Caco-2 (cell line): ENCODE measurements around the gene WDR4. TPM values are rescaled to one million over a fixed set of nuclear protein-coding genes. Genes with fewer than 3 reads are reported as not detected.

ENCODE experiments used
- BruUV-seq: library from RNA; stranded (reverse); fragments of 400-500 nt; replicated peaks from 2 replicates; lab custom pipeline; 2021; lab: Mats Ljungman, UMichigan
- CTCF ChIA-PET: fragments of 300-600 bp; sonication (Branson Sonifier 250); formaldehyde crosslinking; loops from one replicate; lab custom pipeline; 2022; ENCODE audit warnings: antibody characterized with exemption; lab: Charles Lee
- POLR2A ChIA-PET: fragments of 300-600 bp; sonication (Branson Sonifier 250); formaldehyde crosslinking; loops from one replicate; lab custom pipeline; 2022; ENCODE audit warnings: antibody characterized with exemption; lab: Charles Lee
- DNase-seq, 2 experiments: peaks; one replicate each; pipeline versions ENCODE4 v3.0.0 to v3.0.0-alpha.2; 2020 to 2022
- H3K27me3 ChIP-seq: replicated peaks from 2 replicates; pipeline ENCODE4 v1.6.0; 2011; ENCODE audit warnings: low read length; ENCODE audit not compliant: control insufficient read depth, insufficient read depth
- H3K36me3 ChIP-seq: 2 replicates; pipeline ENCODE4 v1.5.1; 2011; ENCODE audit warnings: low read length; ENCODE audit not compliant: control insufficient read depth, insufficient read depth
- H3K4me1 ChIP-seq: fragments of 250-450 bp; sonication (Bioruptor Pico); 2 replicates; pipeline ENCODE4 v1.5.1; 2020; ENCODE audit warnings: mild to moderate bottlenecking
- H3K4me3 ChIP-seq: 2 replicates; pipeline ENCODE4 v1.5.1; 2011; ENCODE audit warnings: low read depth, mild to moderate bottlenecking, control low read depth, low read length
- H3K9me3 ChIP-seq: fragments of 250-450 bp; sonication (Bioruptor Pico); 2 replicates; pipeline ENCODE4 v1.5.1; 2020; ENCODE audit warnings: mild to moderate bottlenecking, moderate library complexity
- H3K27ac Mint-ChIP-seq: one replicate; pipeline ENCODE4 v1.8.0; 2022; ENCODE audit warnings: mixed read lengths; ENCODE audit not compliant: unreplicated experiment
- H3K27me3 Mint-ChIP-seq: one replicate; pipeline ENCODE4 v1.8.0; 2022; ENCODE audit warnings: mixed read lengths; ENCODE audit not compliant: insufficient read depth, unreplicated experiment
- H3K36me3 Mint-ChIP-seq: one replicate; pipeline ENCODE4 v1.8.0; 2022; ENCODE audit warnings: mild to moderate bottlenecking, mixed read lengths; ENCODE audit not compliant: insufficient read depth, unreplicated experiment
- H3K4me1 Mint-ChIP-seq: one replicate; pipeline ENCODE4 v1.8.0; 2022; ENCODE audit warnings: low read depth, mixed read lengths; ENCODE audit not compliant: unreplicated experiment
- H3K4me3 Mint-ChIP-seq: one replicate; pipeline ENCODE4 v1.8.0; 2022; ENCODE audit warnings: mild to moderate bottlenecking, moderate library complexity, mixed read lengths; ENCODE audit not compliant: unreplicated experiment
- H3K9me3 Mint-ChIP-seq: one replicate; pipeline ENCODE4 v1.8.0; 2022; ENCODE audit warnings: mixed read lengths; ENCODE audit not compliant: unreplicated experiment
- intact Hi-C: fragments of 100-400 bp; cut with micrococcal nuclease; formaldehyde crosslinking; loops from one replicate; pipeline ENCODE4 v1.10.0; 2022; ENCODE audit not compliant: unreplicated experiment
- total RNA-seq: library from RNA; stranded (reverse); gene quantifications from 2 replicates; pipeline ENCODE4 v1.2.3, GENCODE V29; 2022
- TF ChIP-seq, protein P1 (sequence below), 2 experiments: fragments of 200-600 bp in 1 of 2; IDR thresholded peaks; 1 replicate in 1 of 2; 2 replicates in 1 of 2; pipeline versions ENCODE4 v1.5.1 to v1.8.0; 2011 to 2022; ENCODE audit warnings: antibody characterized with exemption in 1 of 2, control low read depth in 1 of 2, inconsistent platforms in 1 of 2, low read depth in 1 of 2, low read length in 1 of 2, mild to moderate bottlenecking in 1 of 2, moderate library complexity in 1 of 2; ENCODE audit not compliant: insufficient read depth in 1 of 2, severe bottlenecking in 1 of 2, unreplicated experiment in 1 of 2

Gene WDR4
- total RNA-seq, 1 experiment from 2014 or later: 35.0 TPM

DNA sequence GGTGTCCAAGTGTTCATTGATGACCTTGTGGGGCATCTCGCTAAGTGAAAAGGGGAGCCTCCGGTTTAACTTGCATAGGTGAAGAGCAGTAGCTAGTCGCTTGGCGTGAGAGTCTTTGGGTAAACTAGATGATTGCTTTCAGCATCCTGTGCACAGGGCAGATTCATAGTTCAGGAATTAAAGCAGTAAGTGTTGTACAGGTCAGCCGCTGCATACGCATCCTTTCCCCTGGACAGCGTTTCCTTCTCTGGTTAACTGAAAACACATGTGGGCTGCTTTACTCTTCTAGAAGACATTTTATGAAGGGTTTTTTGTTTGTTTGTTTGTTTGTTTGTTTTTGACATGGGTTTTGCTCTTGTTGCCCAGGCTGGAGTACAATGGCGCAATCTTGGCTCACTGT lies 25.9 kb upstream of the WDR4 start:
- peaks cover 69% of the 10 kb centered on the region for H3K36me3 Mint-ChIP-seq
- H3K36me3 ChIP-seq: peaks cover 2% of the 10 kb centered on the region
- no peaks in the 10 kb centered on the region for H3K4me1 Mint-ChIP-seq
- POLR2A ChIA-PET: no interaction called here
- no peak for DNase-seq
- H3K27me3 Mint-ChIP-seq: no peaks in the 10 kb centered on the region
- no peak overlapping the region for H3K27ac Mint-ChIP-seq
- H3K27me3 ChIP-seq: no peaks in the 10 kb centered on the region
- no TSS peak for BruUV-seq
- intact Hi-C loops: no loop called here
- no peaks in the 10 kb centered on the region for H3K9me3 ChIP-seq
- no peak overlapping the region for H3K4me3 Mint-ChIP-seq
- no peaks in the 10 kb centered on the region for H3K9me3 Mint-ChIP-seq
- H3K4me3 ChIP-seq: no peak overlapping the region
- TF ChIP-seq, protein P1, sequence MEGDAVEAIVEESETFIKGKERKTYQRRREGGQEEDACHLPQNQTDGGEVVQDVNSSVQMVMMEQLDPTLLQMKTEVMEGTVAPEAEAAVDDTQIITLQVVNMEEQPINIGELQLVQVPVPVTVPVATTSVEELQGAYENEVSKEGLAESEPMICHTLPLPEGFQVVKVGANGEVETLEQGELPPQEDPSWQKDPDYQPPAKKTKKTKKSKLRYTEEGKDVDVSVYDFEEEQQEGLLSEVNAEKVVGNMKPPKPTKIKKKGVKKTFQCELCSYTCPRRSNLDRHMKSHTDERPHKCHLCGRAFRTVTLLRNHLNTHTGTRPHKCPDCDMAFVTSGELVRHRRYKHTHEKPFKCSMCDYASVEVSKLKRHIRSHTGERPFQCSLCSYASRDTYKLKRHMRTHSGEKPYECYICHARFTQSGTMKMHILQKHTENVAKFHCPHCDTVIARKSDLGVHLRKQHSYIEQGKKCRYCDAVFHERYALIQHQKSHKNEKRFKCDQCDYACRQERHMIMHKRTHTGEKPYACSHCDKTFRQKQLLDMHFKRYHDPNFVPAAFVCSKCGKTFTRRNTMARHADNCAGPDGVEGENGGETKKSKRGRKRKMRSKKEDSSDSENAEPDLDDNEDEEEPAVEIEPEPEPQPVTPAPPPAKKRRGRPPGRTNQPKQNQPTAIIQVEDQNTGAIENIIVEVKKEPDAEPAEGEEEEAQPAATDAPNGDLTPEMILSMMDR (IDR thresholded peaks at IDR 0.05; ENCODE audit: insufficient read depth in 1 of 2, low read depth in 1 of 2, low read length in 1 of 2, severe bottlenecking in 1 of 2, unreplicated experiment in 1 of 2): no peak
- CTCF ChIA-PET: no interaction called here
- no peaks in the 10 kb centered on the region for H3K4me1 ChIP-seq

DNA sequence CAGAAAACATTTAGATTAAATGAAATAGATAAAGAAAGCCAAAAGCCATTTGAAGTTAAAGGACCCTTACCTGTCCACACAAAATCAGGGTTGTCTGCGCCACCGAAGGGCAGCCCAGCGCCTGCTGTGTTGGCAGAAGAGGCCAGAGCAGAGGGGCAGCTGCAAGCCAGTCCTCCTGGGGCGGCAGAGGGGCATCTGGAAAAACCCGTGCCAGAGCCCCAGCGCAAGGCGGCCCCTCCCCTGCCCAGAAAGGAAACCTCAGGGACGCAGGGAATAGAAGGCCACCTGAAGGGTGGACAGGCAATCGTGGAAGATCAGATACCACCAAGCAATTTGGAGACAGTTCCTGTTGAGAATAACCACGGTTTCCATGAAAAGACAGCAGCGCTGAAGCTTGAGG lies 24.5 kb upstream of the WDR4 start:
- Histone ChIP-seq H3K4me3 (no peak overlapping the region), H3K9me3 (no peaks in the 10 kb centered on the region), H3K27me3 (no peaks in the 10 kb centered on the region), H3K4me1 (no peaks in the 10 kb centered on the region), H3K36me3 (peaks cover 2% of the 10 kb centered on the region)
- BruUV-seq: TSS peak; percentile 12
- Mint-ChIP-seq H3K4me3 (no peak overlapping the region), H3K9me3 (no peaks in the 10 kb centered on the region), H3K27ac (no peak overlapping the region), H3K4me1 (no peaks in the 10 kb centered on the region), H3K36me3 (peaks cover 64% of the 10 kb centered on the region), H3K27me3 (no peaks in the 10 kb centered on the region)
- ChIA-PET CTCF (no interaction called here), POLR2A (no interaction called here)
- TF ChIP-seq, protein P1 (IDR thresholded peaks at IDR 0.05; ENCODE audit: insufficient read depth in 1 of 2, low read depth in 1 of 2, low read length in 1 of 2, severe bottlenecking in 1 of 2, unreplicated experiment in 1 of 2): no peak
- no peak for DNase-seq
- intact Hi-C loops: no loop called here

DNA sequence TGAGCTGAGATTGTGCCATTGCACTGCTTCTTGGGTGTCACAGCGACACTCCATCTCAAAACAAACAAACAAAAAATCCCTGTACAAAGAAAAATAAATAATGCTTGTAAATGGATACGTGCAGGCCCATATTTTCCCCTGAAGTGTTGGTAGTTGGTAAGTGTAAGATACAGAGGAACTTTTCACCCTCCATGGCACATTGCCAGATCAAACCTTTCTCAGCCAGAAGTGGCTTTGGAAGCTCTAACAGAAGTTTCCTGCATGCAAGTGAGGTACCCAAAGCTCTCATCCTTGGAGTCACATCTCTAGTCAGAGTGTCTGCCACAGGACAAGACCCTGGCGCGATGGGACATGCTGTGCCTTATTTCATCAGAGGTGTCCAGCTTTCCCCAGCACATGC lies 21.1 kb upstream of the WDR4 start:
- intact Hi-C loops: no loop called here
- Histone ChIP-seq H3K36me3 (peaks cover 2% of the 10 kb centered on the region), H3K4me3 (no peak overlapping the region), H3K27me3 (no peaks in the 10 kb centered on the region), H3K4me1 (no peaks in the 10 kb centered on the region), H3K9me3 (no peaks in the 10 kb centered on the region)
- POLR2A ChIA-PET: interaction anchor here (0.5 kb wide), 1 partner anchor 31 kb away, joined by 3 read pairs; no protein-coding TSS in a partner anchor
- Mint-ChIP-seq H3K9me3 (no peaks in the 10 kb centered on the region), H3K27ac (no peak overlapping the region), H3K36me3 (peaks cover 61% of the 10 kb centered on the region), H3K4me1 (no peaks in the 10 kb centered on the region), H3K4me3 (no peak overlapping the region), H3K27me3 (no peaks in the 10 kb centered on the region)
- DNase-seq: no peak
- TF ChIP-seq, protein P1 (IDR thresholded peaks at IDR 0.05; ENCODE audit: insufficient read depth in 1 of 2, low read depth in 1 of 2, low read length in 1 of 2, severe bottlenecking in 1 of 2, unreplicated experiment in 1 of 2): no peak
- BruUV-seq: no TSS peak
- CTCF ChIA-PET: no interaction called here
